Thoracic aorta (tissue), 2 donors: ENCODE measurements around the gene MEGF10. TPM values are rescaled to one million over a fixed set of nuclear protein-coding genes. Genes with fewer than 3 reads are reported as not detected.

Experiments used
- ATAC-seq: fragments of 150-250 bp; one replicate; pipeline ENCODE4 v1.8.0; 2017; ENCODE audit warnings: low read depth; ENCODE audit not compliant: insufficient number of reproducible peaks, low FRiP score
- DNase-seq: peaks from one replicate; pipeline ENCODE4 v3.0.0-alpha.2; 2020; ENCODE audit warnings: low spot score
- H3K27ac ChIP-seq, 2 donors: fragments of 200-600 bp; sonication (generic); 1 replicate in 1 of 2; 2 replicates in 1 of 2; pipeline ENCODE4 v1.5.1; 2016; ENCODE audit warnings: mild to moderate bottlenecking in 2 of 2, moderate library complexity in 2 of 2
- H3K27me3 ChIP-seq: fragments of 200-600 bp; sonication (generic); replicated peaks from 2 replicates; pipeline ENCODE4 v1.6.0; 2016; ENCODE audit warnings: mild to moderate bottlenecking; ENCODE audit not compliant: insufficient read depth
- H3K36me3 ChIP-seq: fragments of 200-600 bp; sonication (generic); one replicate; pipeline ENCODE4 v1.5.1; 2016
- H3K4me1 ChIP-seq, 2 donors: fragments of 200-600 bp; sonication (generic); 1 replicate in 1 of 2; 2 replicates in 1 of 2; pipeline versions ENCODE4 v1.5.1 to v1.6.0; 2016; ENCODE audit warnings: low read depth in 2 of 2, mild to moderate bottlenecking in 1 of 2; ENCODE audit not compliant: control insufficient read depth in 1 of 2
- H3K4me3 ChIP-seq: fragments of 200-600 bp; sonication (generic); 2 replicates; pipeline ENCODE4 v1.5.1; 2016; ENCODE audit warnings: mild to moderate bottlenecking
- H3K9me3 ChIP-seq: fragments of 200-600 bp; sonication (generic); 2 replicates; pipeline ENCODE4 v1.5.1; 2016
- CTCF ChIP-seq: fragments of 200-600 bp; sonication (generic); IDR thresholded peaks from one replicate; pipeline ENCODE4 v1.5.1; 2019; ENCODE audit warnings: antibody characterized with exemption
- total RNA-seq, 2 donors: library from RNA; depleted of rRNA; stranded (reverse); fragments of >200 nt; gene quantifications; one replicate each; pipeline versions ENCODE4 v1.1.0 to v1.2.3, GENCODE V29; 2016

Gene MEGF10
- total RNA-seq, 2 donors from 2014 or later, result under 0.01 to 0.21 TPM

- ATAC-seq (no peak), DNase-seq (no peak)
- Histone ChIP-seq H3K4me1 (no peaks in the 10 kb centered on the region), H3K27ac (no peak overlapping the region), H3K36me3 (no peaks in the 10 kb centered on the region), H3K9me3 (no peaks in the 10 kb centered on the region), H3K4me3 (no peak overlapping the region), H3K27me3 (no peaks in the 10 kb centered on the region)
- no peak for TF ChIP-seq CTCF
Measured at GRCh38 chr5:127431977-127432585, 141.5 kb downstream of the MEGF10 start.

- Histone ChIP-seq H3K4me3 (no peak overlapping the region), H3K27me3 (no peaks in the 10 kb centered on the region)
- no peak for DNase-seq
Measured at GRCh38 chr5:127433526-127433925, 142.9 kb downstream of the MEGF10 start.

GRCh38 chr5:127434588-127434987 lies 144.0 kb downstream of the MEGF10 start:
- no peak overlapping the region for H3K27ac ChIP-seq
- no peaks in the 10 kb centered on the region for H3K36me3 ChIP-seq
- TF ChIP-seq CTCF, result no peak
- H3K9me3 ChIP-seq, result no peaks in the 10 kb centered on the region
- no peak overlapping the region for H3K4me3 ChIP-seq
- ATAC-seq (no peak), DNase-seq (no peak)
- H3K27me3 ChIP-seq, result no peaks in the 10 kb centered on the region
- no peaks in the 10 kb centered on the region for H3K4me1 ChIP-seq

More at GRCh38 chr5:127433526-127433925, 142.9 kb downstream of the MEGF10 start:
- H3K9me3 ChIP-seq, result no peaks in the 10 kb centered on the region
- TF ChIP-seq CTCF, result no peak
- H3K4me1 ChIP-seq, result no peaks in the 10 kb centered on the region
- no peak overlapping the region for H3K27ac ChIP-seq
- H3K36me3 ChIP-seq, result no peaks in the 10 kb centered on the region
- no peak for ATAC-seq

- ATAC-seq, result no peak
- H3K4me3 ChIP-seq, result no peak overlapping the region
- no peak for TF ChIP-seq CTCF
- H3K27ac ChIP-seq, result no peak overlapping the region
- no peaks in the 10 kb centered on the region for H3K9me3 ChIP-seq
- no peak for DNase-seq
- H3K36me3 ChIP-seq, result no peaks in the 10 kb centered on the region
- H3K27me3 ChIP-seq, result no peaks in the 10 kb centered on the region
- H3K4me1 ChIP-seq, result no peaks in the 10 kb centered on the region
Measured at GRCh38 chr5:127435821-127436220, 145.2 kb downstream of the MEGF10 start.

- Histone ChIP-seq H3K27me3 (no peaks in the 10 kb centered on the region), H3K36me3 (no peaks in the 10 kb centered on the region), H3K27ac (no peak overlapping the region), H3K9me3 (no peaks in the 10 kb centered on the region), H3K4me1 (no peaks in the 10 kb centered on the region), H3K4me3 (no peak overlapping the region)
- no peak for ATAC-seq
- TF ChIP-seq CTCF, result no peak
- no peak for DNase-seq
Measured at GRCh38 chr5:127439644-127440043, 149.0 kb downstream of the MEGF10 start.
